Stimulated activated effector memory CD8-positive, alpha-beta T cell treated with anti-CD3 and anti-CD28 coated beads, Interleukin-12 subunit alpha, Interleukin-12 subunit beta, amount 100 ng/mL, for 72 hours (primary cell): ENCODE measurements around the gene GPR107.
A peak's percentile ranks its signal among the peaks of the same experiment; 100 is the strongest.
"Not testable (repeated sequence)": the region's sequence is repeated elsewhere in the genome, so short reads cannot be mapped to it uniquely, and the experiment has no call there.

Experiments used
- ATAC-seq: fragments of 150-1000 bp; cut with Tn5 transposase; 2 replicates; pipeline ENCODE4 v1.10.0; 2021
- DNase-seq, 2 donors: peaks; one replicate each; pipeline ENCODE4 v3.0.0; 2021 to 2022; ENCODE audit warnings: low spot score in 2 of 2
- H3K27ac Mint-ChIP-seq: one replicate; pipeline ENCODE4 v1.8.0; 2022; ENCODE audit warnings: mild to moderate bottlenecking, mixed read lengths
- H3K36me3 Mint-ChIP-seq: one replicate; pipeline ENCODE4 v1.8.0; 2022; ENCODE audit warnings: mild to moderate bottlenecking, mixed read lengths
- H3K4me1 Mint-ChIP-seq: one replicate; pipeline ENCODE4 v1.8.0; 2022; ENCODE audit warnings: mixed read lengths
- H3K4me3 Mint-ChIP-seq: one replicate; pipeline ENCODE4 v1.8.0; 2022; ENCODE audit warnings: mild to moderate bottlenecking, mixed read lengths
- H3K9me3 Mint-ChIP-seq: one replicate; pipeline ENCODE4 v1.8.0; 2022; ENCODE audit warnings: mixed read lengths

Gene GPR107

GRCh38 chr9:130053504-130054324, at the start of gene GPR107:
Gene GPR107, plus strand, starts transcription at chr9:130053906. Its CDS starts 27 bp downstream, at chr9:130053933.
- Mint-ChIP-seq H3K27ac (peak within 1 kb of the TSS; percentile 93), H3K4me3 (peak within 1 kb of the TSS; percentile 87), H3K4me1 (peaks cover 28% of the 10 kb centered on the region), H3K36me3 (peaks cover 16% of the 10 kb centered on the region), H3K9me3 (no peaks in the 10 kb centered on the region)
- ATAC-seq (peak; percentile 96), DNase-seq (peak; percentile 74 to 90)

- ATAC-seq, result no peak
- no peaks in the 10 kb centered on the region for H3K9me3 Mint-ChIP-seq
- no peak for DNase-seq
- H3K27ac Mint-ChIP-seq, result peak overlapping the region; percentile 90
- peak overlapping the region; percentile 50 for H3K4me3 Mint-ChIP-seq
- no peaks in the 10 kb centered on the region for H3K36me3 Mint-ChIP-seq
- peaks cover 58% of the 10 kb centered on the region for H3K4me1 Mint-ChIP-seq
Measured at GRCh38 chr9:130003943-130004552, 49.7 kb upstream of the GPR107 start.

- not testable (repeated sequence) for ATAC-seq, H3K36me3 Mint-ChIP-seq
- peaks cover 67% of the 10 kb centered on the region for H3K4me1 Mint-ChIP-seq
Measured at GRCh38 chr9:130006952-130007351, 46.8 kb upstream of the GPR107 start.

GRCh38 chr9:130008538-130008937, 45.2 kb upstream of the GPR107 start:
- H3K27ac Mint-ChIP-seq, result peak overlapping the region; percentile 90
- DNase-seq, result no peak
- peaks cover 5% of the 10 kb centered on the region for H3K9me3 Mint-ChIP-seq
- peaks cover 68% of the 10 kb centered on the region for H3K4me1 Mint-ChIP-seq
- no peak for ATAC-seq
- no peaks in the 10 kb centered on the region for H3K36me3 Mint-ChIP-seq
- peak overlapping the region; percentile 49 for H3K4me3 Mint-ChIP-seq

More at GRCh38 chr9:130006952-130007351, 46.8 kb upstream of the GPR107 start:
- peak overlapping the region; percentile 90 for H3K27ac Mint-ChIP-seq
- H3K4me3 Mint-ChIP-seq, result peak overlapping the region; percentile 49
- not testable (repeated sequence) for DNase-seq, H3K9me3 Mint-ChIP-seq

GRCh38 chr9:130009546-130009945, 44.2 kb upstream of the GPR107 start:
- not testable (repeated sequence) for H3K36me3 Mint-ChIP-seq, H3K9me3 Mint-ChIP-seq, DNase-seq, ATAC-seq
- H3K27ac Mint-ChIP-seq, result peak overlapping the region; percentile 90
- H3K4me1 Mint-ChIP-seq, result peaks cover 74% of the 10 kb centered on the region
- H3K4me3 Mint-ChIP-seq, result peak overlapping the region; percentile 49

GRCh38 chr9:130010151-130010988, 43.3 kb upstream of the GPR107 start:
- Mint-ChIP-seq H3K4me3 (peak overlapping the region; percentile 49), H3K36me3 (no peaks in the 10 kb centered on the region), H3K9me3 (peaks cover 5% of the 10 kb centered on the region), H3K4me1 (peaks cover 74% of the 10 kb centered on the region), H3K27ac (peak overlapping the region; percentile 90)
- ATAC-seq, result peak; percentile 83
- peak in 1 of 2 donors; percentile 70 for DNase-seq

- Mint-ChIP-seq H3K9me3 (peaks cover 5% of the 10 kb centered on the region), H3K27ac (peak overlapping the region; percentile 90), H3K36me3 (no peaks in the 10 kb centered on the region), H3K4me1 (peaks cover 80% of the 10 kb centered on the region), H3K4me3 (peak overlapping the region; percentile 11)
- DNase-seq (no peak), ATAC-seq (no peak)
Measured at GRCh38 chr9:130013326-130013725, 40.4 kb upstream of the GPR107 start.

GRCh38 chr9:130015353-130016019, 38.2 kb upstream of the GPR107 start:
- Mint-ChIP-seq H3K9me3 (peaks cover 5% of the 10 kb centered on the region), H3K4me1 (peaks cover 74% of the 10 kb centered on the region), H3K27ac (peak overlapping the region; percentile 99), H3K4me3 (no peak overlapping the region), H3K36me3 (no peaks in the 10 kb centered on the region)
- DNase-seq (no peak), ATAC-seq (no peak)

GRCh38 chr9:130017076-130017475, 36.6 kb upstream of the GPR107 start:
- Mint-ChIP-seq H3K9me3 (no peaks in the 10 kb centered on the region), H3K4me3 (peak overlapping the region; percentile 61), H3K4me1 (peaks cover 74% of the 10 kb centered on the region), H3K36me3 (no peaks in the 10 kb centered on the region), H3K27ac (peak overlapping the region; percentile 99)
- no peak for ATAC-seq
- no peak for DNase-seq

- H3K27ac Mint-ChIP-seq, result peak overlapping the region; percentile 99
- not testable (repeated sequence) for H3K36me3 Mint-ChIP-seq, ATAC-seq, DNase-seq, H3K9me3 Mint-ChIP-seq
- peaks cover 72% of the 10 kb centered on the region for H3K4me1 Mint-ChIP-seq
- H3K4me3 Mint-ChIP-seq, result peak overlapping the region; percentile 61
Measured at GRCh38 chr9:130017510-130017909, 36.2 kb upstream of the GPR107 start.

- H3K4me3 Mint-ChIP-seq, result peak overlapping the region; percentile 61
- H3K36me3 Mint-ChIP-seq, result no peaks in the 10 kb centered on the region
- peaks cover 72% of the 10 kb centered on the region for H3K4me1 Mint-ChIP-seq
- H3K27ac Mint-ChIP-seq, result peak overlapping the region; percentile 99
- no peak for DNase-seq
- no peaks in the 10 kb centered on the region for H3K9me3 Mint-ChIP-seq
- peak; percentile 42 for ATAC-seq
Measured at GRCh38 chr9:130018265-130018664, 35.4 kb upstream of the GPR107 start.

GRCh38 chr9:130020618-130021017, 33.1 kb upstream of the GPR107 start:
- Mint-ChIP-seq H3K9me3 (no peaks in the 10 kb centered on the region), H3K27ac (peak overlapping the region; percentile 99), H3K4me3 (peak overlapping the region; percentile 61), H3K36me3 (peaks cover 18% of the 10 kb centered on the region), H3K4me1 (peaks cover 84% of the 10 kb centered on the region)
- ATAC-seq, result no peak
- no peak for DNase-seq

- peaks cover 88% of the 10 kb centered on the region for H3K4me1 Mint-ChIP-seq
- H3K9me3 Mint-ChIP-seq, result no peaks in the 10 kb centered on the region
- DNase-seq (no peak), ATAC-seq (no peak)
- H3K27ac Mint-ChIP-seq, result peak overlapping the region; percentile 99
- H3K36me3 Mint-ChIP-seq, result peaks cover 23% of the 10 kb centered on the region
- H3K4me3 Mint-ChIP-seq, result peak overlapping the region; percentile 61
Measured at GRCh38 chr9:130021123-130021522, 32.6 kb upstream of the GPR107 start.

- peaks cover 88% of the 10 kb centered on the region for H3K4me1 Mint-ChIP-seq
- ATAC-seq, DNase-seq, H3K9me3 Mint-ChIP-seq: not testable (repeated sequence)
- peaks cover 31% of the 10 kb centered on the region for H3K36me3 Mint-ChIP-seq
- peak overlapping the region; percentile 99 for H3K27ac Mint-ChIP-seq
- peak overlapping the region; percentile 61 for H3K4me3 Mint-ChIP-seq
Measured at GRCh38 chr9:130021842-130022241, 31.9 kb upstream of the GPR107 start.
